ENCODE measurements around the gene DEFB131A.
A peak's percentile ranks its signal among the peaks of the same experiment; 100 is the strongest.
"Not testable (repeated sequence)": the region's sequence is repeated elsewhere in the genome, so short reads cannot be mapped to it uniquely, and the experiment has no call there.

DEFB131A gene

DNA sequence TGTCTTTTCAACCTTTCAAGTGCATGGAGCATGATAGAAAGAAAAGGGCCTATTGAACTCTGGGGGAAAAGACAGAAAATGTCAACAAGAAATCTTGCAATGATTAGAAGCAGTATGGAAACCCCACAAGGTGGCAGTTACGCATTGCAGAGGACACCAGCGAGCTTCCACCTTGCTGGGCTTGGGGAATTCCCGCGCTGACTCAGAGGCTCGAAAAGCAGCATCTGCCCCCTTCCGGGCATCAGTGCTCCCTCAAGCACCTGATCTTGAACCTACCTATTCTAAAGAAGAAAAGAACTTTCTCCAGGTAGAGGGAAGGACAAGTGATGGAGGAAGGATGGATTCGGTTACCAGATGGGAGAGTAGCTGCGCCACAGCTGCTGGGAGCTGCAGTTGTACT is 35.3 kb downstream of the DEFB131A start:
- not testable (repeated sequence) for H3K9me3 ChIP-seq (replicated peaks; ENCODE audit: insufficient read depth, low read length); H3K4me2 ChIP-seq (ENCODE audit: low read depth, low read length); H2AFZ ChIP-seq (ENCODE audit: low read length); H3K4me3 ChIP-seq (ENCODE audit: low read length); H3K79me2 ChIP-seq (ENCODE audit: low read length); H3K27me3 ChIP-seq (replicated peaks; ENCODE audit: insufficient read depth, low read length); H3K36me3 ChIP-seq (replicated peaks; ENCODE audit: insufficient read depth, low read length); H3K9me2 ChIP-seq (replicated peaks; ENCODE audit: insufficient read depth, low read length); H3K4me1 ChIP-seq (ENCODE audit: low read length); H3F3A ChIP-seq (ENCODE audit: insufficient read depth, low read length); H3K9ac ChIP-seq (ENCODE audit: low read length); H3K27ac ChIP-seq (ENCODE audit: low read length); H4K20me1 ChIP-seq (ENCODE audit: insufficient read depth, low read length)
- peak; percentile 51 for DNase-seq
- TF ChIP-seq, protein P1, sequence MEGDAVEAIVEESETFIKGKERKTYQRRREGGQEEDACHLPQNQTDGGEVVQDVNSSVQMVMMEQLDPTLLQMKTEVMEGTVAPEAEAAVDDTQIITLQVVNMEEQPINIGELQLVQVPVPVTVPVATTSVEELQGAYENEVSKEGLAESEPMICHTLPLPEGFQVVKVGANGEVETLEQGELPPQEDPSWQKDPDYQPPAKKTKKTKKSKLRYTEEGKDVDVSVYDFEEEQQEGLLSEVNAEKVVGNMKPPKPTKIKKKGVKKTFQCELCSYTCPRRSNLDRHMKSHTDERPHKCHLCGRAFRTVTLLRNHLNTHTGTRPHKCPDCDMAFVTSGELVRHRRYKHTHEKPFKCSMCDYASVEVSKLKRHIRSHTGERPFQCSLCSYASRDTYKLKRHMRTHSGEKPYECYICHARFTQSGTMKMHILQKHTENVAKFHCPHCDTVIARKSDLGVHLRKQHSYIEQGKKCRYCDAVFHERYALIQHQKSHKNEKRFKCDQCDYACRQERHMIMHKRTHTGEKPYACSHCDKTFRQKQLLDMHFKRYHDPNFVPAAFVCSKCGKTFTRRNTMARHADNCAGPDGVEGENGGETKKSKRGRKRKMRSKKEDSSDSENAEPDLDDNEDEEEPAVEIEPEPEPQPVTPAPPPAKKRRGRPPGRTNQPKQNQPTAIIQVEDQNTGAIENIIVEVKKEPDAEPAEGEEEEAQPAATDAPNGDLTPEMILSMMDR (IDR thresholded peaks at IDR 0.05; ENCODE audit: low read length), result peak; percentile 19

- not testable (repeated sequence) for H3K9me2 ChIP-seq (replicated peaks; ENCODE audit: insufficient read depth, low read length); H3K36me3 ChIP-seq (replicated peaks; ENCODE audit: insufficient read depth, low read length); H3K79me2 ChIP-seq (ENCODE audit: low read length); H3K4me3 ChIP-seq (ENCODE audit: low read length); H3F3A ChIP-seq (ENCODE audit: insufficient read depth, low read length); H3K4me2 ChIP-seq (ENCODE audit: low read depth, low read length); H3K4me1 ChIP-seq (ENCODE audit: low read length); H3K27ac ChIP-seq (ENCODE audit: low read length); H4K20me1 ChIP-seq (ENCODE audit: insufficient read depth, low read length); H3K27me3 ChIP-seq (replicated peaks; ENCODE audit: insufficient read depth, low read length); H3K9me3 ChIP-seq (replicated peaks; ENCODE audit: insufficient read depth, low read length); H3K9ac ChIP-seq (ENCODE audit: low read length); DNase-seq; H2AFZ ChIP-seq (ENCODE audit: low read length)
Measured at GRCh38 chr4:9480066-9480465, 35.9 kb downstream of the DEFB131A start.

GRCh38 chr4:9482871-9483270 is 38.7 kb downstream of the DEFB131A start:
- not testable (repeated sequence) for H3K9ac ChIP-seq (ENCODE audit: low read length); DNase-seq; H3K27ac ChIP-seq (ENCODE audit: low read length); H3K4me2 ChIP-seq (ENCODE audit: low read depth, low read length); H3K36me3 ChIP-seq (replicated peaks; ENCODE audit: insufficient read depth, low read length); H3K9me2 ChIP-seq (replicated peaks; ENCODE audit: insufficient read depth, low read length); H3K4me3 ChIP-seq (ENCODE audit: low read length); H3K27me3 ChIP-seq (replicated peaks; ENCODE audit: insufficient read depth, low read length); H2AFZ ChIP-seq (ENCODE audit: low read length); H4K20me1 ChIP-seq (ENCODE audit: insufficient read depth, low read length); H3K4me1 ChIP-seq (ENCODE audit: low read length); H3K9me3 ChIP-seq (replicated peaks; ENCODE audit: insufficient read depth, low read length); H3F3A ChIP-seq (ENCODE audit: insufficient read depth, low read length); H3K79me2 ChIP-seq (ENCODE audit: low read length)

DNA sequence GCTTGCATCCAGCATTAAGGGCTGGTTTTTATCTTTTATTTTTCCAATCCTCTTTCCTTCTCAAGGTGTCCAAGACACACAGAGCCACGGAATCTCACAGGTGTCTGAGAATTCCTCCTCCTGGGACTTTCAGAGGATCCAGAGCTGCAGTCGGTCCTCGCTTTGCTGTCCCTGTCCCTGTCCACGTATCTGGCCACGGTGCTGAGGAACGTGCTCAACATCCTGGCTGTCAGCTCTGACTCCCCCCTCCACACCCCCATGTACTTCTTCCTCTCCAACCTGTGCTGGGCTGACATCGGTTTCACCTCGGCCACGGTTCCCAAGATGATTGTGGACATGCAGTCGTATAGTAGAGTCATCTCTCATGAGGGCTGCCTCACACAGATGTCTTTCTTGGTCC is 39.5 kb downstream of the DEFB131A start:
- not testable (repeated sequence) for H3K9me3 ChIP-seq (replicated peaks; ENCODE audit: insufficient read depth, low read length); H3K4me3 ChIP-seq (ENCODE audit: low read length); H4K20me1 ChIP-seq (ENCODE audit: insufficient read depth, low read length); H3K36me3 ChIP-seq (replicated peaks; ENCODE audit: insufficient read depth, low read length); H3K79me2 ChIP-seq (ENCODE audit: low read length); DNase-seq; H2AFZ ChIP-seq (ENCODE audit: low read length); H3F3A ChIP-seq (ENCODE audit: insufficient read depth, low read length); H3K27ac ChIP-seq (ENCODE audit: low read length); H3K4me2 ChIP-seq (ENCODE audit: low read depth, low read length); H3K9me2 ChIP-seq (replicated peaks; ENCODE audit: insufficient read depth, low read length); H3K4me1 ChIP-seq (ENCODE audit: low read length); H3K9ac ChIP-seq (ENCODE audit: low read length); H3K27me3 ChIP-seq (replicated peaks; ENCODE audit: insufficient read depth, low read length)

DNA sequence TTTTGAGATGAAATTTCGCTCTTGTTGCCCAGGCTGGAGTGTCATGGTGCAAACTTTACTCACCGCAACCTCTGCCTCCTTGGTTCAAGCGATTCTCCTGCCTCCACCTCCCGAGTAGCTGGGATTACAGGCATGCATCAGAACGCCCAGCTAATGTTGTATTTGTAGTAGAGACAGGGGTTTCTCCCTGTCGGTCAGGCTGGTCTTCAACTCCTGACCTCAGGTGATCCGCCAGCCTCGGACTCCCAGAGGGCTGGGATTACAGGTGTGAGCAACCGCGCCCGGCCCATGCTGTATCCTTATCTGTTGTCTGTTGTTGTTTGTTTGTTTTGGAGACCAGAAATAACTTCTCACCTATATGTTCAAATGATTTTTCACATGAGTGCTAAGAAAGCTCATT is 42.7 kb downstream of the DEFB131A start:
- H3F3A ChIP-seq (ENCODE audit: insufficient read depth, low read length); H3K36me3 ChIP-seq (replicated peaks; ENCODE audit: insufficient read depth, low read length); H3K4me2 ChIP-seq (ENCODE audit: low read depth, low read length); H3K4me3 ChIP-seq (ENCODE audit: low read length); H3K9ac ChIP-seq (ENCODE audit: low read length); H2AFZ ChIP-seq (ENCODE audit: low read length); H3K4me1 ChIP-seq (ENCODE audit: low read length); H3K79me2 ChIP-seq (ENCODE audit: low read length); DNase-seq; H3K27me3 ChIP-seq (replicated peaks; ENCODE audit: insufficient read depth, low read length); H3K27ac ChIP-seq (ENCODE audit: low read length); H4K20me1 ChIP-seq (ENCODE audit: insufficient read depth, low read length); H3K9me2 ChIP-seq (replicated peaks; ENCODE audit: insufficient read depth, low read length); H3K9me3 ChIP-seq (replicated peaks; ENCODE audit: insufficient read depth, low read length): not testable (repeated sequence)

DNA sequence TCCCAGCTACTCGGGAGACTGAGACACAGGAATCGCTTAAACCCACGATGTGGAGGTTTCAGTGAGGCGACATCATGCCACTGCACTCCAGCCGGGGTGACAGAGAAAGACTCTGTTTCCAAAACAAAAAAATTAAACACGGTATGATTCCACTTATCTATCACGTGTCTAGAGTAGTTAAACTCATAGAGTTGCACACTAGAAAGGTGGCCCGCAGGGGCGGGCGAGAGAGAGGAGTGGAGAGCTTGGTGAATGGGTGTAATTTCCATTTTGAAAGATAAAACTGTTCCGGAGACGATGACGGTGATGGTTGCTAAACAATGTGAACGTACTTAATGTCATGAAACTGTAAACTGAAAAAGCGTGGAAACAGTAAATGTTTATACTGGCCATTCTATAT is 44.6 kb downstream of the DEFB131A start:
- H3F3A ChIP-seq (ENCODE audit: insufficient read depth, low read length); H2AFZ ChIP-seq (ENCODE audit: low read length); H3K9ac ChIP-seq (ENCODE audit: low read length); H3K36me3 ChIP-seq (replicated peaks; ENCODE audit: insufficient read depth, low read length); DNase-seq; H3K9me2 ChIP-seq (replicated peaks; ENCODE audit: insufficient read depth, low read length); H3K79me2 ChIP-seq (ENCODE audit: low read length); H3K4me3 ChIP-seq (ENCODE audit: low read length); H4K20me1 ChIP-seq (ENCODE audit: insufficient read depth, low read length); H3K27me3 ChIP-seq (replicated peaks; ENCODE audit: insufficient read depth, low read length); H3K4me2 ChIP-seq (ENCODE audit: low read depth, low read length); H3K27ac ChIP-seq (ENCODE audit: low read length); H3K4me1 ChIP-seq (ENCODE audit: low read length); H3K9me3 ChIP-seq (replicated peaks; ENCODE audit: insufficient read depth, low read length): not testable (repeated sequence)

GRCh38 chr4:9490496-9490895 is 46.3 kb downstream of the DEFB131A start:
- H3K4me3 ChIP-seq (ENCODE audit: low read length); H2AFZ ChIP-seq (ENCODE audit: low read length); H3K9me3 ChIP-seq (replicated peaks; ENCODE audit: insufficient read depth, low read length); H3K4me2 ChIP-seq (ENCODE audit: low read depth, low read length); H3F3A ChIP-seq (ENCODE audit: insufficient read depth, low read length); H3K9ac ChIP-seq (ENCODE audit: low read length); H3K27me3 ChIP-seq (replicated peaks; ENCODE audit: insufficient read depth, low read length); H3K9me2 ChIP-seq (replicated peaks; ENCODE audit: insufficient read depth, low read length); DNase-seq; H3K79me2 ChIP-seq (ENCODE audit: low read length); H4K20me1 ChIP-seq (ENCODE audit: insufficient read depth, low read length); H3K36me3 ChIP-seq (replicated peaks; ENCODE audit: insufficient read depth, low read length); H3K27ac ChIP-seq (ENCODE audit: low read length): not testable (repeated sequence)
- H3K4me1 ChIP-seq (ENCODE audit: low read length), result peaks cover 15% of the 10 kb centered on the region

GRCh38 chr4:9490986-9491385 is 46.8 kb downstream of the DEFB131A start:
- not testable (repeated sequence) for H3K4me3 ChIP-seq (ENCODE audit: low read length); H3K9ac ChIP-seq (ENCODE audit: low read length); H3K4me2 ChIP-seq (ENCODE audit: low read depth, low read length); H3K9me3 ChIP-seq (replicated peaks; ENCODE audit: insufficient read depth, low read length); H3K79me2 ChIP-seq (ENCODE audit: low read length); H2AFZ ChIP-seq (ENCODE audit: low read length); H3K36me3 ChIP-seq (replicated peaks; ENCODE audit: insufficient read depth, low read length); DNase-seq; H3K27ac ChIP-seq (ENCODE audit: low read length); H3K9me2 ChIP-seq (replicated peaks; ENCODE audit: insufficient read depth, low read length); H4K20me1 ChIP-seq (ENCODE audit: insufficient read depth, low read length); H3K27me3 ChIP-seq (replicated peaks; ENCODE audit: insufficient read depth, low read length)
- peaks cover 10% of the 10 kb centered on the region for H3F3A ChIP-seq (ENCODE audit: insufficient read depth, low read length)
- peaks cover 15% of the 10 kb centered on the region for H3K4me1 ChIP-seq (ENCODE audit: low read length)
